OCI-LY7 (cell line): ENCODE measurements around the gene TLCD5. TPM values are rescaled to one million over a fixed set of nuclear protein-coding genes. Genes with fewer than 3 reads are reported as not detected.

ENCODE experiments used
- BruUV-seq: library from RNA; stranded (reverse); fragments of 400-500 nt; replicated peaks from 2 replicates; lab custom pipeline; 2021; lab: Mats Ljungman, UMichigan
- CTCF ChIA-PET: fragments of 300-600 bp; sonication (Branson Sonifier 250); formaldehyde crosslinking; loops from one replicate; lab custom pipeline; 2022; ENCODE audit warnings: antibody characterized with exemption; ENCODE audit not compliant: unreplicated experiment; lab: Charles Lee
- POLR2A ChIA-PET: fragments of 300-600 bp; sonication (Branson Sonifier 250); formaldehyde crosslinking; loops from one replicate; lab custom pipeline; 2022; ENCODE audit warnings: antibody characterized with exemption; lab: Charles Lee
- DNase-seq: peaks from one replicate; pipeline ENCODE4 v3.0.0-alpha.2; 2015; ENCODE audit warnings: low spot score
- H2AFZ ChIP-seq: fragments of 200-600 bp; sonication (generic), shearing (Covaris generic); 2 replicates; pipeline ENCODE4 v1.6.1; 2014; ENCODE audit warnings: mild to moderate bottlenecking, antibody characterized with exemption, low read length, moderate library complexity
- H3K27ac ChIP-seq: fragments of 200-600 bp; sonication (generic); 2 replicates; pipeline ENCODE4 v1.5.1; 2014; ENCODE audit warnings: mixed run types, low read depth, mild to moderate bottlenecking, moderate library complexity, low read length, inconsistent platforms; ENCODE audit not compliant: poor library complexity, severe bottlenecking
- H3K36me3 ChIP-seq: fragments of 200-600 bp; sonication (generic); 2 replicates; pipeline ENCODE4 v1.6.1; 2014; ENCODE audit warnings: mild to moderate bottlenecking, antibody characterized with exemption, low read length, moderate library complexity, mixed read lengths; ENCODE audit not compliant: insufficient read depth
- H3K4me1 ChIP-seq: fragments of 200-600 bp; sonication (generic); 2 replicates; pipeline ENCODE4 v1.5.1; 2014; ENCODE audit warnings: mild to moderate bottlenecking, low read length; ENCODE audit not compliant: insufficient read depth, poor library complexity, severe bottlenecking
- H3K4me2 ChIP-seq: fragments of 200-600 bp; sonication (generic); 2 replicates; pipeline ENCODE4 v1.6.1; 2014; ENCODE audit warnings: mild to moderate bottlenecking, low read length
- H3K4me3 ChIP-seq: fragments of 200-600 bp; sonication (generic); 2 replicates; pipeline ENCODE4 v1.5.1; 2014; ENCODE audit warnings: mild to moderate bottlenecking, low read depth, low read length; ENCODE audit not compliant: poor library complexity, severe bottlenecking
- H3K79me2 ChIP-seq: fragments of 200-600 bp; sonication (generic); 2 replicates; pipeline ENCODE4 v1.6.1; 2016; ENCODE audit warnings: low read depth, mild to moderate bottlenecking, low read length, moderate library complexity, mixed read lengths; ENCODE audit not compliant: insufficient read depth
- H3K9me2 ChIP-seq: fragments of 200-600 bp; sonication (generic); 2 replicates; pipeline ENCODE4 v1.6.1; 2016; ENCODE audit warnings: mild to moderate bottlenecking, low read length, mixed read lengths; ENCODE audit not compliant: insufficient read depth
- H3K9me3 ChIP-seq: fragments of 200-600 bp; sonication (generic); 2 replicates; pipeline ENCODE4 v1.6.1; 2014; ENCODE audit warnings: mild to moderate bottlenecking, mixed run types, low read length, mixed read lengths
- H4K20me1 ChIP-seq: fragments of 200-600 bp; sonication (generic); 2 replicates; pipeline ENCODE4 v1.6.1; 2014; ENCODE audit warnings: mild to moderate bottlenecking, antibody characterized with exemption, low read length, moderate library complexity, mixed read lengths; ENCODE audit not compliant: insufficient read depth
- EZH2phosphoT487 ChIP-seq: fragments of 200-600 bp; sonication (generic); IDR thresholded peaks from 2 replicates; pipeline ENCODE4 v1.6.1; 2018; ENCODE audit warnings: low read depth, borderline replicate concordance, mild to moderate bottlenecking, mixed run types, antibody characterized with exemption, low read length, moderate library complexity, mixed read lengths
- intact Hi-C: fragments of 100-400 bp; cut with micrococcal nuclease; formaldehyde crosslinking; loops from one replicate; pipeline ENCODE4 v1.10.0; 2022; ENCODE audit not compliant: unreplicated experiment
- total RNA-seq, 2 experiments: library from RNA; depleted of rRNA in 1 of 2; stranded (reverse); fragments of >200 nt in 1 of 2; shearing (Covaris generic) in 1 of 2; gene quantifications; 2 replicates each; pipeline ENCODE4 v1.2.3, GENCODE V29; 2014 to 2022
- TF ChIP-seq, protein P1 (sequence below): fragments of 200-600 bp; sonication (generic); conservative IDR thresholded peaks from 2 replicates; pipeline ENCODE4 v1.5.1; 2014; ENCODE audit warnings: mild to moderate bottlenecking, antibody characterized with exemption, low read length, moderate library complexity, mixed read lengths

Gene TLCD5
- total RNA-seq, 2 experiments from 2014 or later = 0.60 TPM; not detected in 1

DNA sequence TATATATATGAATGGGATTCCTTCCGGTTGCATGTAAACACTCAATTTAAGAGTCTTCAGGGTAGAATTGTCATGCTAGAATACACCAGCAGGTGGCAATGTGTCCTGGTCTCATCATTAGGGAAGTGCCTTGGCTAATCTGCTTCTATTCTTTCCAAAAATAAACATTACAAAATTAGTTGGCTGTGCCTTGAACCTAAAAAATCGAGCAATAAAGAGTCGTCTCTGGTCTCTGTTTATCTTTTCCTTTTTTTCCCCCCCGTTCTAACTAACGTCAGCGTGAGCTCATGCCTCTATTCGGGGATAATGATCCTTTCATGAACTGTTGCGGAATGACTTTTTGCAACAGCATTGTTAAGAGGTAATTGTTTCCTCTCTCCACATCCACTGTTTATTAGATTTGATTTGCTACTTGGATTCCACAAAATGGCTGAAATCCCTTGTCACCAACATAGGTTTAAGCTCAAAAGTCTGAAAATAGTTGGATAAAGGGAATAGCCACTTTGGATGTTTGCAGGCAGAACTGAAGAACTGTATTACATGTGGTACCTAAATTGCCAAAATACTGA, 9.9 kb downstream of the TLCD5 start:
- peak; percentile 79 for DNase-seq
- Histone ChIP-seq H3K36me3 (no peaks in the 10 kb centered on the region), H3K27ac (no peak overlapping the region), H4K20me1 (peaks cover 20% of the 10 kb centered on the region), H3K4me3 (peak overlapping the region; percentile 79), H3K9me3 (no peaks in the 10 kb centered on the region), H3K79me2 (peaks cover 21% of the 10 kb centered on the region; the same call in 1 of the 2 replicates), H3K4me2 (peak overlapping the region; percentile 91), H3K9me2 (no peaks in the 10 kb centered on the region), H3K4me1 (peaks cover 31% of the 10 kb centered on the region), H2AFZ (peak overlapping the region; percentile 71; the same call in 1 of the 2 replicates)
- no TSS peak for BruUV-seq
- intact Hi-C loops = loop anchor here (2.0 to 10.0 kb wide), 4 partner anchors 167 to 618 kb away; no protein-coding TSS in a partner anchor
- ChIA-PET POLR2A (interaction anchor here (1.2 kb wide), 1 partner anchor 90 kb away, joined by 5 read pairs; no protein-coding TSS in a partner anchor), CTCF (no interaction called here)
- TF ChIP-seq, protein P1, sequence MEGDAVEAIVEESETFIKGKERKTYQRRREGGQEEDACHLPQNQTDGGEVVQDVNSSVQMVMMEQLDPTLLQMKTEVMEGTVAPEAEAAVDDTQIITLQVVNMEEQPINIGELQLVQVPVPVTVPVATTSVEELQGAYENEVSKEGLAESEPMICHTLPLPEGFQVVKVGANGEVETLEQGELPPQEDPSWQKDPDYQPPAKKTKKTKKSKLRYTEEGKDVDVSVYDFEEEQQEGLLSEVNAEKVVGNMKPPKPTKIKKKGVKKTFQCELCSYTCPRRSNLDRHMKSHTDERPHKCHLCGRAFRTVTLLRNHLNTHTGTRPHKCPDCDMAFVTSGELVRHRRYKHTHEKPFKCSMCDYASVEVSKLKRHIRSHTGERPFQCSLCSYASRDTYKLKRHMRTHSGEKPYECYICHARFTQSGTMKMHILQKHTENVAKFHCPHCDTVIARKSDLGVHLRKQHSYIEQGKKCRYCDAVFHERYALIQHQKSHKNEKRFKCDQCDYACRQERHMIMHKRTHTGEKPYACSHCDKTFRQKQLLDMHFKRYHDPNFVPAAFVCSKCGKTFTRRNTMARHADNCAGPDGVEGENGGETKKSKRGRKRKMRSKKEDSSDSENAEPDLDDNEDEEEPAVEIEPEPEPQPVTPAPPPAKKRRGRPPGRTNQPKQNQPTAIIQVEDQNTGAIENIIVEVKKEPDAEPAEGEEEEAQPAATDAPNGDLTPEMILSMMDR = peak; percentile 78
- TF ChIP-seq EZH2phosphoT487 = no peak

DNA sequence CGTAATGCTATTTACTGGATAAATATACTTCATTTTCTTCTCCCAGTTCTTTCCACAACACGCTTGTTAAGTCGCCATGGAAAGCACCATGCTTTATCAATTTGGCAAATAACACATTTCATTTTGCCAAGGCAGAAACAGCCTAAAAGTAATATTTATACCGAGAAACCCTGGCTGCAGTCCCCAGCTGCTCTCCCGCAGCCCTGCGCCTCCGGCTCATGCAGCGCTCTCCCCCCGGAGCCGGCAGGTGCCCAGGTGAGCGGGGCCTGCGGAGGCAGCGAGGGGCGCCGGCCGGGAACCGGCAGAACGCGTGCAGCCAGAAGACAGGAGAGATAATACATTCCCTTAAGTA, 10.4 kb downstream of the TLCD5 start:
- no peak for TF ChIP-seq EZH2phosphoT487
- TF ChIP-seq, protein P1 = no peak
- POLR2A ChIA-PET = interaction anchor here (0.6 kb wide), 1 partner anchor 766 kb away, joined by 3 read pairs; the partner anchor contains the start of gene TECTA
- peaks cover 31% of the 10 kb centered on the region for H3K4me1 ChIP-seq
- intact Hi-C loops = loop anchor here (2.0 to 10.0 kb wide), 4 partner anchors 167 to 617 kb away; no protein-coding TSS in a partner anchor
- H3K79me2 ChIP-seq = peaks cover 25% of the 10 kb centered on the region; the same call in 1 of the 2 replicates
- no peaks in the 10 kb centered on the region for H3K9me2 ChIP-seq
- H3K36me3 ChIP-seq = no peaks in the 10 kb centered on the region
- DNase-seq = no peak
- H3K4me2 ChIP-seq = peak overlapping the region; percentile 91
- no peak overlapping the region for H3K27ac ChIP-seq
- BruUV-seq = no TSS peak
- CTCF ChIA-PET = no interaction called here
- peak overlapping the region; percentile 71; the same call in 1 of the 2 replicates for H2AFZ ChIP-seq
- no peaks in the 10 kb centered on the region for H3K9me3 ChIP-seq
- H3K4me3 ChIP-seq = peak overlapping the region; percentile 79
- peaks cover 23% of the 10 kb centered on the region for H4K20me1 ChIP-seq
